NCI-H2171 (cell line): Measurements from ENCODE around the gene ERCC4.

Experiments used
- DNase-seq: peaks from one replicate; lab custom pipeline; 2025; lab: John Stamatoyannopoulos, UW

The ERCC4 gene

DNA sequence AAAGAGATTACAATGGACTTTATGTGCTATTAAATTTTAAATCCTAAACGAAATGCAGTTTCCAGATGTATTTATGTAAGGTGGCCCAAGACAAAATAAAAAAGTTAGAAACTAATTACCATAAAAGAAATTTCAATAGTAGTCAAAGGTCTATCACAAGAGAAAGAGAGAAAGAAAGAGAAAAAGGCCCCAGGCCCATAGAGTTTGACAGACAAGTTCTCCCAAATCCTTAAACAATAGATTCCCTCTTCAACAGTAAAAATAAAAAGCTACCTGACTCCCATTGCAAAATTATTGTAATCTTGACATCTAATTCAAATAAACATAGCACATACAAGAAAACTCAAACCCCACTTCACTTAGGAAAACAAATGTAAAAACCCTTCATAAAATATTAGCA is 8.6 kb upstream of the ERCC4 start:
- no peak for DNase-seq

DNA sequence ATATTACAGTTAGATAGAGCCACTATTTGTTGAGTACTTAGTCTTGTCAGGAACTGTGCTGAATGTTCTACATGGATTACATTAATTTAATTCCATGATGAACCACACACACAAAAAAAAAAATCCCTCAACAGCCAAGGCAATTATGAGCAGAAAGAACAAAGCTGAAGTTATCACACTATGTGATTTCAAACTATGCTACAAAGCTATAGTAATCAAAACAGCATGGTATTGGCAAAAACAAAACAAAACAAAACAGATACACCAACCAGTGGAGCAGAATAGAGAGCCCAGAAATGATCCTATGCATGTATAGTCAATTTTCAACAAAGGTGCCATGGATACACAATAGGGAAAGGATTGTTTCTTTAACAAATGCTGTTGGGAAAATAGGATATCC is 8.1 kb upstream of the ERCC4 start:
- DNase-seq, result no peak

- no peak for DNase-seq
Observed at GRCh38 chr16:13912891-13913290, 7.1 kb upstream of the ERCC4 start.

DNA sequence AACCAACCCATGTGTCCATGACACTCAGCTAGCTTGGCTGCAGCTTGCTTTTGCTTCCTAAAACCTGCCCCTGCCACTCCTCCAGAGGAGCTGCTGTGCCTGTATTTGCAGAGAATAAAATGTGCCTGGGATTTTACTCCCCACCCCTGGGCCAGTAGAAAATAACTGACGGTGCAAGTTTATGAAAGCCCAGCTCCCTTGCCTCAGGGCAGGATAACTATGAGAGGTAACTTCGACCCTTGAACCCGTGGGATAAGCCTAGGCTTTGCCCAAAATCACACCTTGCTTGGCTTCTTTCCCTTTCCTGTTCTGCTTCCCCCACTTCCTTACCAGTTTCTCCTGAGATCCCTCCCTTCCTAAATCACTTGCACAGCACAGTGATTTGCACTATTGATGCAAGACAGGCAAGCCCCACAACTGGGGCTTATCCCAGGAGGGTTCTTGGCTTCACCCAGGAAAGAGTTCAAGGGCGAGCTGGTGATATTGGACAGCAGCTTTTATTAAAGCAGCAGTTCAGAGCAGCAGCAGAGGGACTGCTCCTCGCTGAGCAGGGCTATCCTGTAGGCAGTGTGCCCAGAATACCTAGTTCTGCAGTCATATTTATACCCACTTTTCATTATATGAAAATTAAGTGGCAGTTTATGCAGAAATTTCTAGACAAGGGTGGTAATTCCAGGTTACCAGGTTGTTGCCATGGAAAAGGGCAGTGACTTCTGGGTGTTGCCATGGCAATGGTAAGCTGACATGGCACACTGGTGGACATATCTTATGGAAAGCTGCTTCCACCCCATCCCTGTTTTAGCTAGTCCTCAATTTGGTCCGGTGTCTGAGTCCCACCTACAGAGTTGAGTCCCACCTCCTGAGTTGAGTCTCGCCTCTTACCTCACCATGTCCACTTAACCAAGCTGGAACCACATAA is 6.3 kb upstream of the ERCC4 start:
- DNase-seq, result no peak

DNA sequence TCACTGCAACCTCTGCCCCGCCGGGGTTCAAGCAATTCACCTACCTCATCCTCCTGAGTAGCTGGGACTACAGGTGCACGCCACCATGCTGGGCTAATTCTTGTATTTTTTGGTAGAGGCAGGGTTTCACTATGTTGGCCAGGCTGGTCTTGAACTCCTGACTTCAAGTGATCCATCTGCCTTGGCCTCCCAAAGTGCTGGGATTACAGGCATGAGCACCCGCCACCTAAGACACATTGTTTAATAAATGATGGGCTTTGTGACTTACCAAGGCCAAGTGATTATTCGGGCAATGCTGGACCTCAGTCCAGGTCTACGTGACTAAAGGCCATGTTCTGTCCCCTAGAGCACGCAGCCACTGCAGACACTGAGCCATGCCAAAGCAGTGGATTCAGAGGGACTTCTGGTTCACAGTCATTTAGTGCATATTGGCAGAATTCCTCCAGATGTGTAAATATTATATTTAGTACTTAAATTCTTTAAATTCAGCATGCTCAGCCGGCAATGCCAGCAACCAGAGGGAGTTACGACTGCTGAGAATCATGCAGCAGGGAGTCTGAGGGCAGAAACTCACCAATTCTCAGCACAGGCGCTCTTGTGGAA is 4.8 kb upstream of the ERCC4 start:
- DNase-seq, result no peak

DNA sequence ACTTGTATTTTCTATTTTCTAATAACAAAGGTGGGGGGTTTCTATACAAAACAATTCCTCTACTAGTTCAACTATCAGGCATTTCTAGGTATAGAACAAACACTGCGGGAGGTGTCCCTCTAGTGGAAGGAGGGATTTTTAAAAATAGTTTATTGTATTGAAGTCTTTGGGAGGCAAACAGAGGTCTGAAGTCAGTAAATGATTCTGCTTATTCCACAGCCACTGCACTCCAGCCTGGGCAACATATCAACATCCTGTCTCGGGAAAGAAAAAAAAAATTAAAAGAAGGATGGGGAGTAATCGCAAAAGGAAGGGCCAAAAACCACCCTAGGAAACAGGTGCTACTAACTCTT is 648 bp upstream of the ERCC4 start:
- peak; percentile 20 for DNase-seq

DNA sequence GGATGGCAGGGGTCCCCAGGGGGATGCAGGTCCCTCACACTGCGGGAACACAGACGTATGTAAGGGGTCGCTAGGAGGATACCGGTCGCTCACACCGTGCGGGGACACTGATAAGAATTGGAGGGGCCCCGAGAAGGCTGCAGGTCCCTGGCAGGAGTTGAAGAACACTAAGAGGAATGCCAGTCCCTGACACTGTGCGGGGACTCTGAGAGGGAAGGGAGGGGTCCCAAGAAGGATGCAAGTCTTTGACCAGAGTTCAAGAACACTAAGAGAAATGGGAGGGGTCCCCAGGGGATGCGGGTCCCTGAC is 510 bp downstream of the ERCC4 start:
- no peak for DNase-seq

DNA sequence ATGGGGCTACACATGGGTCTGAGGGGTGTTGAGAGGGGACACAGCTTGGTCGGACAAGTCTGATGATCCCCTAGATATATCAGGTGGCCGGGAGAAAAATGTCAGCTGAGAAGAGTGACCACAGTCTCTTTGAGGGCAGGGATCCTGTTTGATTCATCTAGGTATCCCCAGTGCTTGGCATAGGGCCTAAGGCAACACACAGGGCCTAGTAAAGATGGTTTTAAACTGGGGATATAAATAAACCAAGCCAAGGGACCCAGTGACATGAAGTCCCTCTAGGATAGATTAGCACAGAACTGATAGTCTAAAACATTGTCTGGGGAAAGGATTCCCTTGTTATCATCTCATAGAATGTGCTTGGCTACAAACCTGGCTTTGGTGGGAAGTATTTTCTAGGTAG is 1.4 kb downstream of the ERCC4 start:
- DNase-seq, result no peak

DNA sequence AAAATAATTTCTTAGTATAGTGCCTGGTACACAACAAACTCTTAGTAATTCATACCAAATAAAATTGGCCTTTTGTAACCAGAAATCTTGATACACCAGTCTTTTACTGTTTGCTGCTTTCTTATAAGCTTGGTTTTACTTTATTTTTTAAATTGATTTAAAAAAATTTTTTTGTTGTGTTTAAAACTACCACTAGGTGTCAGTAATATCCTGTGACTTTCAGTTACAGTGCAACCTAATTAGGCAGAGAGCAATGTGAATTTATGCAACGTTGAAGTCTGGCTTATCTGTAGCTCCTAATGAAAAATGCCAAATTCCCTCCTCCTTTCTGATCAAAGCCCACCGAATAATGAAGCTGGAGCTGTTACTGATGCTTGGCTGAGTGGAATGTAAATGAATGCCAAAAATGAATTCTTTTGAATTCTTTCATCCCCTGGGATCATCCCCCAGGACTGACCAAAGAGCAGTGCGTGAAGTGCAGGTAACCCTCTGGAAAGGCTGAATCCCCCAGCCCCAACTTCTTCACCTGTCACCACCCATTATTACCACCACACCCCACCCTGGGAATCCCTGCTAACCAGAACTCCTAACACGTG is 3.8 kb downstream of the ERCC4 start:
- peak; percentile 45 for DNase-seq

- no peak for DNase-seq
Observed at GRCh38 chr16:13926464-13926863, 6.5 kb downstream of the ERCC4 start.

DNA sequence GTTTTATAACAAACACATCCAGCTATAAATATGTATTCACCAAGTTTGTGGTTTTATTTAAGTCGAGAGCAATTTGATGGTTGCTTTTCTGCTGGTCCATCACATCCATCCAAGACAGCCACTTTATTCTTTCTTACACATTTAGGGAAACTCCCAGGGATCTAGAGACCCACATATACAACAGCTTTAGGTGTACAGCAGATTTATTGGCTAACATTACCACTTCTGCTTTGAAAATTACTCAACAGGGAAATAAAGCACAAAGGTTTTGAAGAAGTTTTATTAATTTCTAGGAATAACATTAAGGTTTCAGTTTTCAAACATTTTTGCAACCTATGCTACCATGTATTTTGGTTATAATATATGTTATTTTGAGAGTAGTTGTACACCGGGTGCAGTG is 6.9 kb downstream of the ERCC4 start:
- no peak for DNase-seq

GRCh38 chr16:13928646-13929045 is 8.7 kb downstream of the ERCC4 start:
- no peak for DNase-seq

GRCh38 chr16:13931845-13932244 is 11.9 kb downstream of the ERCC4 start:
- DNase-seq, result no peak

DNA sequence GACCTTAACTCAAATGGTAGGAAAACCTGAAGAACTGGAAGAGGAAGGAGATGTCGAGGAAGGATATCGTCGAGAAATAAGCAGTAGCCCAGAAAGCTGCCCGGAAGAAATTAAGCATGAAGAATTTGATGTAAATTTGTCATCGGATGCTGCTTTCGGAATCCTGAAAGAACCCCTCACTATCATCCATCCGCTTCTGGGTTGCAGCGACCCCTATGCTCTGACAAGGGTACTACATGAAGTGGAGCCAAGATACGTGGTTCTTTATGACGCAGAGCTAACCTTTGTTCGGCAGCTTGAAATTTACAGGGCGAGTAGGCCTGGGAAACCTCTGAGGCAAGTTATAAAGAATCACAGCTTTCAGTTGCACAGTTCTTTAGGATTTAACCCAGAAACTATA is 15.5 kb downstream of the ERCC4 start:
- no peak for DNase-seq

- DNase-seq, result no peak
Observed at GRCh38 chr16:13936155-13936554, 16.2 kb downstream of the ERCC4 start.

GRCh38 chr16:13936596-13937081 is 16.7 kb downstream of the ERCC4 start:
- DNase-seq, result peak; percentile 1

- DNase-seq, result no peak
Observed at GRCh38 chr16:13937411-13937810, 17.5 kb downstream of the ERCC4 start.

- DNase-seq, result no peak
Observed at GRCh38 chr16:13938480-13938879, 18.5 kb downstream of the ERCC4 start.

- no peak for DNase-seq
Observed at GRCh38 chr16:13939821-13940220, 19.9 kb downstream of the ERCC4 start.

- no peak for DNase-seq
Observed at GRCh38 chr16:13940397-13940933, 20.5 kb downstream of the ERCC4 start.

DNA sequence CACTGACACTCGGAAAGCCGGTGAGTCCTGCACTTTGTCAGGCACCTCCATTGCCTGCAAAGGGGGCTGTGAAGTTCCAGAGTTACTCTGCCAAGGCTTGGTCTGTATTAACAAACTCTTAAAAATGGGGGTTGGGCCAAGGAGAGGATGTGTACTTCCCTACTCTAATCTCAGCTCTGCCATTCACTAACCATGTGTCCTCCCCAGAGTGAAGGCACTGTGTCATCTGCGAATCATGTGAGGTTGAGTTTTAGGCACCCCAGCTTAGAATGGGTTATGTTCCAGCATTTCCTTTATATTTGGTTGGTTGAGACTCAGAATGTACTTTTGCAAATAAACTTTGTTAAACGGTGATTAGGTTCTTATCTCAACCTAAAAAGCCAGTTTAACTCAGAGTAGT is 24.9 kb downstream of the ERCC4 start:
- DNase-seq, result no peak

- DNase-seq, result no peak
Observed at GRCh38 chr16:13945744-13946485, 26.0 kb downstream of the ERCC4 start.
